Esophagus squamous epithelium (tissue), 4 donors: ENCODE data around the gene IL13.

ENCODE experiments used
- CTCF ChIP-seq, 6 experiments: fragments of 450-650 bp in 4 of 6; fragments of 200-600 bp in 2 of 6; sonication (generic) in 2 of 6; IDR thresholded peaks; one replicate each; pipeline ENCODE4 v1.5.1; 2016 to 2019; ENCODE audit warnings: antibody characterized with exemption in 6 of 6, mild to moderate bottlenecking in 4 of 6, moderate library complexity in 4 of 6
- POLR2A ChIP-seq, 4 donors: fragments of 450-650 bp; IDR thresholded peaks; one replicate each; pipeline ENCODE4 v1.6.1; 2017; ENCODE audit warnings: antibody characterized with exemption in 4 of 4, mild to moderate bottlenecking in 4 of 4, moderate library complexity in 3 of 4

- TF ChIP-seq CTCF (IDR thresholded peaks at IDR 0.05) (no peak), POLR2A (IDR thresholded peaks at IDR 0.05) (no peak)
These were observed 10.5 kb upstream of the IL13 start for GRCh38 chr5:132647473-132647872.
